Mononuclear cell (primary cell): ENCODE results near the gene ENDOG. TPM values are rescaled to one million over a fixed set of nuclear protein-coding genes. Genes with fewer than 3 reads are reported as not detected.
"Not testable (repeated sequence)": the region's sequence is repeated elsewhere in the genome, so short reads cannot be mapped to it uniquely, and the experiment has no call there.

ENCODE experiments used
- H3K27me3 ChIP-seq: 2 replicates; pipeline ENCODE4 v1.6.0; 2011; ENCODE audit warnings: low read length, control low read depth; ENCODE audit not compliant: insufficient read depth
- H3K4me1 ChIP-seq: 2 replicates; pipeline ENCODE4 v1.5.1; 2011; ENCODE audit warnings: mild to moderate bottlenecking, low read length, control low read depth; ENCODE audit not compliant: insufficient read depth
- H3K4me3 ChIP-seq: 2 replicates; pipeline ENCODE4 v1.5.1; 2011; ENCODE audit warnings: mild to moderate bottlenecking, low read length, moderate library complexity
- H3K9me3 ChIP-seq: 2 replicates; pipeline ENCODE4 v1.5.1; 2011; ENCODE audit warnings: low read depth, mild to moderate bottlenecking, control low read depth, low read length
- total RNA-seq: library from RNA; depleted of rRNA; stranded (reverse); fragments of >200 nt; gene quantifications from one replicate; pipeline ENCODE4 v1.2.3, GENCODE V29; 2012

The ENDOG gene
- total RNA-seq, 1 donor: 3.0 TPM

DNA sequence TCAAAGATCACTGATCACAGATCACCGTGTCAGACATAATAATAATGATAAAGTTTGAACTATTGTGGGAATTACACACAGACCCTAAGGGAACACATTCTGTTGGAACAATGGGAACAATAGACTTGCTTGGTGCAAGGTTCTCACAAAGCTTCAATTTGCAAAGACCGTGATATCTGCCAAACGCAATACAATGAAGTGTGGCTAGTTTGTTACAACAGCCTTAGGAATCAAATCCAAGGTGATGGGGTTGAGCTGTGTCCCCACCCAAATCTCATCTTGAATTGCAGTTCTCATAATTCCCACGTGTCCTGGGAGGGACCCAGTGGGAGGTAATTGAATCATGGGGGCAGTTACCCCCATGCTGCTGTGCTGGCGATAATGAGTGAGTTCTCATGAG, 42.6 kb downstream of the ENDOG start:
- H3K27me3 ChIP-seq: no peaks in the 10 kb centered on the region
- H3K4me1 ChIP-seq: peaks cover 4% of the 10 kb centered on the region
- H3K9me3 ChIP-seq: no peaks in the 10 kb centered on the region
- no peak overlapping the region for H3K4me3 ChIP-seq

DNA sequence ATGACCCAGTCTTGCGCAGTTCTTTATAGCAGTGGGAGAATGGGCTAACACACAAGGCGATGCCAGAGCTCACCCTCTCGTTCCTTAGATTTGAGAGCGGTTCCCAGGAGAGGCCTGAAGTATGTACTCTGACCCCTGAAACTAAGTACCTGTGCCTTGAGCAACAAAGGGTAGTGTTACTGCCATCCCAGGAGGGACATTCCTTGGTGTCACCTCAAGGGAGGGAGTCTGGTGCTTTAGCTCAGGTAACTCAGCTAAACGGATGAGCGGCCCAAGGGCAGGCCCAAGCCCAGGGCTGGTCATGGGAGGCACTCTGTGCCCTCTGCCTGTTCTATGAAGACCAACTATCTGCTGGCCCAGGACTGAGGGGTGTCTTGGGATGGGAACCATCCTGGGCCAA, 43.2 kb downstream of the ENDOG start:
- no peak overlapping the region for H3K4me3 ChIP-seq
- peaks cover 4% of the 10 kb centered on the region for H3K4me1 ChIP-seq
- no peaks in the 10 kb centered on the region for H3K27me3 ChIP-seq
- no peaks in the 10 kb centered on the region for H3K9me3 ChIP-seq

DNA sequence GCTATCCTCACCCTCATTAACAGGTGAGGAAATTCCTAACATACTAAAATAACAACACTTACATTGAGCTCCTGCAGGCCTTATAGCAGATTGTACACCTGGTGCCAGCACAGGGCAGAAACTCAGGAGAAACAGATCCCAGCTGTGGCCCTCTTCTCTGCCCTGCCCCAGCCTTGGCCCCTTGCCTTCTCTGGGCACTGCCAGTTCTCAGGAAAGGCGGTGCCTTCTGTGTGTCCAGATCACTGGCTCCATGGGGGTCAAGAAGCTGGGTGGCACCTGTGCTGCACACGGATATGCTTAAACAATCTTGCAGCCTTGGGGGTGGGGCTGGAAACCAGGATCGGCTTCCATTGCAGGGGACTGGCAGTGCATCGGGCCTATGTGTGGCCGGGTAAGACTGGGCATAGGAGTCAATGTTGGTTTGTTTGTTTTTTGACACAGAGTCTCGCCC, 44.1 kb downstream of the ENDOG start:
- no peaks in the 10 kb centered on the region for H3K27me3 ChIP-seq
- no peaks in the 10 kb centered on the region for H3K9me3 ChIP-seq
- no peak overlapping the region for H3K4me3 ChIP-seq
- H3K4me1 ChIP-seq: peaks cover 4% of the 10 kb centered on the region

DNA sequence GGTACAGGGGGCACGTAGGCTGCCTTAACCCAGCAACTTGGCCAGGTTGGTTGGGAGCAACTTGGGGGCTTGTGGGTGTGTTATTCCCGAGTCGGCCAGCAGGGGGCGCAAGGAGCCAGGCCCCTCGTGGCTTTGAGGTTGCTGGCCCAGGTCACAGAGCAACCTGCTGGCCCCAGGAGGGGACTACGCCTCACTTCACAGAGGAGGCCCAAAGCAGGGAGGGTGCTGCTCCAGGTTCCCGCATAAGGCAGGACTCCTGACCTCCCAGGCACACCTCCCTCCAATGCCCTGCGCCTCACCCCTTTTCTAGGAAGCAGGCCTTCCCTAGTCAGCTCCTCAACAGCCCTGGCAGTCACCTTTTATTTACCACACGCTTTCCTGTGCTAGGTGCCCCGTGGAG, 45.3 kb downstream of the ENDOG start:
- H3K4me3 ChIP-seq: no peak overlapping the region
- H3K27me3 ChIP-seq: no peaks in the 10 kb centered on the region
- peaks cover 4% of the 10 kb centered on the region for H3K4me1 ChIP-seq
- no peaks in the 10 kb centered on the region for H3K9me3 ChIP-seq

DNA sequence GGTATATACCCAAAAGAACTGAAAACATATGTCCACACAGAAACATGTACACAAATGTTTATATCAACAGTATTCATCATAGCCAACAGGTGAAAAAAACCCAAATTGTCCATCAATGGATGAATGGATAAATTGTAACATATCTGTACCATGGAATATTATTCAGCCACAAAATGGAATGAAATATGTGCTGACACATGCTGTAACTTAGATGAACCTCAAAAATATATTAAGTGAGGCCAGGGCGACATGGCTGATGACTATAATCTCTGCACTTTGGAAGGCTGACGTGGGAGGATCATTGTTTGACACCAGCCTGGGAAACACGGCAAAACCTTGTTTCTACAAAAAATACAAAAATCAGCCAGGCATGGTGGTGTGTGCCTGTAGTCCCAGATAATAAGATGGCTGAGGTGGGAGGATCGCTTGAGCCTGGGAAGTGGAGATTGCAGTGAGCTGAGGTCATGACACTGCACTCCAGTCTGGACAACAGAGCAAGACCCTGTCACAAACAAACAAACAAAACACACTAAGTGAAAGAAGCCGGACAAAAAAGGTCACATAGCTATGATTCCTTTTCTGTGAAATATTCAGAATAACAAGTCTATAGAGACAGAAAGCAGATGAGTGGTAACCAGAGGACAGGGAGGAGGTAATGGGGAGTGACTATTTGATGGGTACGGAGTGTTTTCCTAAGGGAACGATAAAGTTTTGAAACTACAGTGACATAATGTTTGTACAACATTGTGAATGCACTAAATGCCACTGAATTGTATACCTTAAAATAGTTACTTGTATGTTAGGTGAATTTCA, 52.0 kb downstream of the ENDOG start:
- no peak overlapping the region for H3K4me3 ChIP-seq
- H3K9me3 ChIP-seq: no peaks in the 10 kb centered on the region
- no peaks in the 10 kb centered on the region for H3K27me3 ChIP-seq
- peaks cover 10% of the 10 kb centered on the region for H3K4me1 ChIP-seq

DNA sequence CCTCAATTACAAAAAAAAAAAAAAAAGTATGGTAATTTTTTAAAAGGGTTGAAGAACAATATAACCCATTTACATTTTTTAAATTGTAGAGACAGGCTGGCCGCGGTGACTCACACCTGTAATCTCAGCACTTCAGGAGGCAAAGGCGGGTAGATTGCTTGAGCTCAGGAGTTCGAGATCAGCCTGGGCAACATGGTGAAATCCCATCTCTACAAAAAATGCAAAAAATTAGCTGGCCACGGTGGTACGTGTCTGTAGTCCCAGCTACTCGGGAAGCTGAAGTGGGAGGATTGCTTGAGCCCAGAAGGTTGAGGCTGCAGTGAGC, 52.6 kb downstream of the ENDOG start:
- not testable (repeated sequence) for H3K9me3 ChIP-seq, H3K27me3 ChIP-seq, H3K4me3 ChIP-seq, H3K4me1 ChIP-seq

Other genes starting within 250 kb of the ENDOG start
- gene DYNC2I2, start 161.7 kb upstream of the ENDOG start, total RNA-seq: 2.1 TPM
- 386 TPM for gene SET, start 129.3 kb upstream of the ENDOG start, total RNA-seq
- gene PKN3, start 116.0 kb upstream of the ENDOG start, total RNA-seq: 0.73 TPM
- 19.6 TPM for gene ZDHHC12, start 94.4 kb upstream of the ENDOG start, total RNA-seq
- gene ZER1, start 46.6 kb upstream of the ENDOG start, total RNA-seq: 23.4 TPM
- gene TBC1D13, start 31.2 kb upstream of the ENDOG start, total RNA-seq: 26.4 TPM
- 8.0 TPM for gene SPOUT1, start 11.3 kb downstream of the ENDOG start, total RNA-seq
- gene KYAT1, start 63.5 kb downstream of the ENDOG start, total RNA-seq: 2.0 TPM
- gene LRRC8A, start 63.6 kb downstream of the ENDOG start, total RNA-seq: 26.4 TPM
- 0.73 TPM for gene PHYHD1, start 102.5 kb downstream of the ENDOG start, total RNA-seq
- 8.1 TPM for gene DOLK, start 129.1 kb downstream of the ENDOG start, total RNA-seq
- 34.9 TPM for gene NUP188, start 129.2 kb downstream of the ENDOG start, total RNA-seq
- gene SH3GLB2, start 209.8 kb downstream of the ENDOG start, total RNA-seq: 37.0 TPM
- 22.7 TPM for gene MIGA2, start 218.1 kb downstream of the ENDOG start, total RNA-seq